Measurements from ENCODE around the gene TAF4B. TPM values are rescaled to one million over a fixed set of nuclear protein-coding genes. Genes with fewer than 3 reads are reported as not detected.

Gene TAF4B
- polyA plus RNA-seq, 1 of the 3 experiments (the other 2 are of a cell fraction) = 1.3 TPM

DNA sequence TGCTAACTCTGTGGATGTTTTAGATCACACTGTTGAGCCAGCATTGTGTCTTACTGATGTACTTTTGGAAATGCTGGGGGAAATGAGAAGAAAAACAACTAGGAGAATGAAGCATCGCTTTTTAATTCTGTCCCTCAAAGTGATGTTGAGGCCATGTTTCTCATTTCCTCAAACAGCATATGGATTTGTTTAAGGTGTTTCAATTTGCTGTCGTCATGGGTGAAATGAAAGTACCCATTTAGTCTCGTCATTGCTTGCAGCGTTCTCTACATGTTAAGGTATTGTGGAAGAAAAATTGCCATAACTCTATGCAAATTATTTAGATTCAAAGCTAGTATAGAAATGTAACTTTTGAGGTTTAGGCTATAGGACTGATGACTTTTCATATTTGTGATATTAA, 170.8 kb downstream of the TAF4B start:
- H3K79me2 ChIP-seq (ENCODE audit: insufficient read depth) = no peaks in the 10 kb centered on the region
- CTCF ChIA-PET = no interaction called here
- no peaks in the 10 kb centered on the region for H3K4me1 ChIP-seq (ENCODE audit: control insufficient read depth in 1 of 2, insufficient read depth in 2 of 2, low read depth in 1 of 2, low read length in 1 of 2)
- POLR2A ChIA-PET = no interaction called here
- no peaks in the 10 kb centered on the region for H3K36me3 ChIP-seq (replicated peaks in 1 of 2; ENCODE audit: control insufficient read depth in 1 of 2, insufficient read depth in 2 of 2, low read length in 1 of 2)
- no peaks in the 10 kb centered on the region for H3K27me3 ChIP-seq (ENCODE audit: insufficient read depth)
- WGBS (ENCODE audit: low lambda C conversion rate) = 90% methylated on average over 4 of the region's 4 CpGs
- DNase-seq = no peak
- H3K4me2 ChIP-seq = no peak overlapping the region
- TF ChIP-seq, protein P1, sequence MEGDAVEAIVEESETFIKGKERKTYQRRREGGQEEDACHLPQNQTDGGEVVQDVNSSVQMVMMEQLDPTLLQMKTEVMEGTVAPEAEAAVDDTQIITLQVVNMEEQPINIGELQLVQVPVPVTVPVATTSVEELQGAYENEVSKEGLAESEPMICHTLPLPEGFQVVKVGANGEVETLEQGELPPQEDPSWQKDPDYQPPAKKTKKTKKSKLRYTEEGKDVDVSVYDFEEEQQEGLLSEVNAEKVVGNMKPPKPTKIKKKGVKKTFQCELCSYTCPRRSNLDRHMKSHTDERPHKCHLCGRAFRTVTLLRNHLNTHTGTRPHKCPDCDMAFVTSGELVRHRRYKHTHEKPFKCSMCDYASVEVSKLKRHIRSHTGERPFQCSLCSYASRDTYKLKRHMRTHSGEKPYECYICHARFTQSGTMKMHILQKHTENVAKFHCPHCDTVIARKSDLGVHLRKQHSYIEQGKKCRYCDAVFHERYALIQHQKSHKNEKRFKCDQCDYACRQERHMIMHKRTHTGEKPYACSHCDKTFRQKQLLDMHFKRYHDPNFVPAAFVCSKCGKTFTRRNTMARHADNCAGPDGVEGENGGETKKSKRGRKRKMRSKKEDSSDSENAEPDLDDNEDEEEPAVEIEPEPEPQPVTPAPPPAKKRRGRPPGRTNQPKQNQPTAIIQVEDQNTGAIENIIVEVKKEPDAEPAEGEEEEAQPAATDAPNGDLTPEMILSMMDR (IDR thresholded peaks at IDR 0.05) = no peak
- TF ChIP-seq MXI1 (IDR thresholded peaks at IDR 0.05; ENCODE audit: low read depth, low read length) (no peak), RAD21 (IDR thresholded peaks at IDR 0.05; ENCODE audit: low read length) (no peak), TAF1 (IDR thresholded peaks at IDR 0.05; ENCODE audit: borderline replicate concordance, low read depth, low read length) (no peak), GATA2 (CRISPR knock-in tag; IDR thresholded peaks at IDR 0.05) (no peak), FOXJ3 (CRISPR knock-in tag; IDR thresholded peaks at IDR 0.05) (no peak), CHD2 (IDR thresholded peaks at IDR 0.05; ENCODE audit: low read length, partially characterized antibody) (no peak), RFX5 (IDR thresholded peaks at IDR 0.05; ENCODE audit: low read length) (no peak), TEAD4 (IDR thresholded peaks at IDR 0.05; ENCODE audit: borderline replicate concordance, insufficient read depth) (no peak), YY1 (IDR thresholded peaks at IDR 0.05; ENCODE audit: low read depth) (no peak), NRF1 (IDR thresholded peaks at IDR 0.05; ENCODE audit: low read depth, low read length) (no peak), JUND (IDR thresholded peaks at IDR 0.05) (no peak), ELF1 (IDR thresholded peaks at IDR 0.05) (no peak), FOSL2 (IDR thresholded peaks at IDR 0.05; ENCODE audit: borderline replicate concordance, low read depth) (no peak)
- TF ChIP-seq, protein P2, sequence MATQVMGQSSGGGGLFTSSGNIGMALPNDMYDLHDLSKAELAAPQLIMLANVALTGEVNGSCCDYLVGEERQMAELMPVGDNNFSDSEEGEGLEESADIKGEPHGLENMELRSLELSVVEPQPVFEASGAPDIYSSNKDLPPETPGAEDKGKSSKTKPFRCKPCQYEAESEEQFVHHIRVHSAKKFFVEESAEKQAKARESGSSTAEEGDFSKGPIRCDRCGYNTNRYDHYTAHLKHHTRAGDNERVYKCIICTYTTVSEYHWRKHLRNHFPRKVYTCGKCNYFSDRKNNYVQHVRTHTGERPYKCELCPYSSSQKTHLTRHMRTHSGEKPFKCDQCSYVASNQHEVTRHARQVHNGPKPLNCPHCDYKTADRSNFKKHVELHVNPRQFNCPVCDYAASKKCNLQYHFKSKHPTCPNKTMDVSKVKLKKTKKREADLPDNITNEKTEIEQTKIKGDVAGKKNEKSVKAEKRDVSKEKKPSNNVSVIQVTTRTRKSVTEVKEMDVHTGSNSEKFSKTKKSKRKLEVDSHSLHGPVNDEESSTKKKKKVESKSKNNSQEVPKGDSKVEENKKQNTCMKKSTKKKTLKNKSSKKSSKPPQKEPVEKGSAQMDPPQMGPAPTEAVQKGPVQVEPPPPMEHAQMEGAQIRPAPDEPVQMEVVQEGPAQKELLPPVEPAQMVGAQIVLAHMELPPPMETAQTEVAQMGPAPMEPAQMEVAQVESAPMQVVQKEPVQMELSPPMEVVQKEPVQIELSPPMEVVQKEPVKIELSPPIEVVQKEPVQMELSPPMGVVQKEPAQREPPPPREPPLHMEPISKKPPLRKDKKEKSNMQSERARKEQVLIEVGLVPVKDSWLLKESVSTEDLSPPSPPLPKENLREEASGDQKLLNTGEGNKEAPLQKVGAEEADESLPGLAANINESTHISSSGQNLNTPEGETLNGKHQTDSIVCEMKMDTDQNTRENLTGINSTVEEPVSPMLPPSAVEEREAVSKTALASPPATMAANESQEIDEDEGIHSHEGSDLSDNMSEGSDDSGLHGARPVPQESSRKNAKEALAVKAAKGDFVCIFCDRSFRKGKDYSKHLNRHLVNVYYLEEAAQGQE (IDR thresholded peaks at IDR 0.05; ENCODE audit: low read depth, low read length) = no peak
- no peaks in the 10 kb centered on the region for H3K9me2 ChIP-seq
- no peaks in the 10 kb centered on the region for H3K9me3 ChIP-seq
- no peak overlapping the region for H3K4me3 ChIP-seq (ENCODE audit: low read depth in 2 of 2, low read length in 1 of 2)
- no peak overlapping the region for H2AFZ ChIP-seq (ENCODE audit: low read depth)
- no peaks in the 10 kb centered on the region for H4K20me1 ChIP-seq (ENCODE audit: insufficient read depth)
- H3K27ac ChIP-seq (ENCODE audit: low read depth in 2 of 2, low read length in 1 of 2) = no peak overlapping the region
- H3K9ac ChIP-seq = no peak overlapping the region
- no peaks in the 10 kb centered on the region for H3F3A ChIP-seq (replicated peaks; ENCODE audit: insufficient read depth)

Measured in SK-N-SH (cell line).